HuH-7 (cell line): ENCODE data around the gene XRCC1.
"Not testable (repeated sequence)": the region's sequence is repeated elsewhere in the genome, so short reads cannot be mapped to it uniquely, and the experiment has no call there.

ENCODE experiments used
- DNase-seq: peaks from one replicate; pipeline ENCODE4 v3.0.0; 2011; ENCODE audit warnings: low spot score

Gene XRCC1

DNA sequence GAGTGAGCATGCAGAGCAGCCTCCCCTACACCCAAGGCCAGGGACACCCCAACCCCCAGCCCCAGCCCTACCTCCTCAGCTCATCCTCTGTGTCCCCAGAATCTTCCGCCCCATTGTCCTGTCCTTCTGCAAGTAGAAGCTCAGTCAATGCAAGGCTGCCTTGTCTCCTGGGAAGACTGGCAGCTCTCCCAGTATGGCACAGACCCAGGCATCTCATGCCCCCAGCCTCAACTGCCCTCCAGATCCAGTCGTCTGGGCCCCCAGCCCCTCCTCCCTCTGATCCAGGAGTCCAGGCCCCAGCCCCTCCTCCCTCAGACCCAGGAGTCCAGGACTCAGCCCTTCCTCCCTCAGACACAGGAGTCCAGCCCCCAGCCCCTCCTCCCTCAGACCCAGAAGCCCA, 29.3 kb downstream of the XRCC1 start:
- DNase-seq: no peak

DNA sequence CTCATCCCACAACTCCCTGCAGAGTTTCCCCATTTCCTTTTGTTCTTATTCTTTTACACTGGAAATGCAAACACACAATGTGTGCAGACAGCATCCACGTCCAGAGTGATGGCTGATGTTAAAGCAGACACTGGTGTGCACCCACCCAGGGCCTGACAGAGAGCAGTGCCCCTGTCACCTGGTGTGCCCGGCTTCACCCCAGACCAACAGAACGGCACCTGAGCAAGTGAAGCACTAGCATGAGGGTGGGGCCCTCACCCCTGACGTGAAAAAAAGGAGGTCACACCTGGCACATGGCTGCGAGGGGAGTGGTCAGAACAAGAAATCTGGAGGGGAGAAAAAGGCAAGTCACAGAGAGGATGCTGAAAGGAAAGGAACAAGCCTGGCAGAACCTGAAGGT, 30.1 kb downstream of the XRCC1 start:
- DNase-seq: no peak

DNA sequence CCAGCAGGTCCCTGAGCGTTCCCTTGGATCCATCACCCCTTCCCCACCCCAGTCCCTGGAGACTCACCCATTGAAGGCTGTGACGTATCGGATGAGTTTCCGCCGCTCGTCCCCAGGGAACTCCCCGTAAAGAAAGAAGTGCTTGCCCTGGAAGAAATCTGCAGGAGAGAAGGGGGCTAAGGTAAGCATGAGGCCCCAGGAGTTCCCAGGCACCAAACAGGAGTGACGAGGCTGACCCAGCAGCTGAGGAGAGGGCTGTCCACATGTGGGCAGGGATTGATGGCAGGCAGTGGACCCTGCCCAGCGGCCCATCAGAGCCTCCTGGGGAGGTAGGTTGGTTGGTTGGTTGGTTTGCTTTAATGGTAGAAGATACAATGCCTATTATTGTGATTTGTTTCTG, 31.2 kb downstream of the XRCC1 start:
- DNase-seq: no peak

DNA sequence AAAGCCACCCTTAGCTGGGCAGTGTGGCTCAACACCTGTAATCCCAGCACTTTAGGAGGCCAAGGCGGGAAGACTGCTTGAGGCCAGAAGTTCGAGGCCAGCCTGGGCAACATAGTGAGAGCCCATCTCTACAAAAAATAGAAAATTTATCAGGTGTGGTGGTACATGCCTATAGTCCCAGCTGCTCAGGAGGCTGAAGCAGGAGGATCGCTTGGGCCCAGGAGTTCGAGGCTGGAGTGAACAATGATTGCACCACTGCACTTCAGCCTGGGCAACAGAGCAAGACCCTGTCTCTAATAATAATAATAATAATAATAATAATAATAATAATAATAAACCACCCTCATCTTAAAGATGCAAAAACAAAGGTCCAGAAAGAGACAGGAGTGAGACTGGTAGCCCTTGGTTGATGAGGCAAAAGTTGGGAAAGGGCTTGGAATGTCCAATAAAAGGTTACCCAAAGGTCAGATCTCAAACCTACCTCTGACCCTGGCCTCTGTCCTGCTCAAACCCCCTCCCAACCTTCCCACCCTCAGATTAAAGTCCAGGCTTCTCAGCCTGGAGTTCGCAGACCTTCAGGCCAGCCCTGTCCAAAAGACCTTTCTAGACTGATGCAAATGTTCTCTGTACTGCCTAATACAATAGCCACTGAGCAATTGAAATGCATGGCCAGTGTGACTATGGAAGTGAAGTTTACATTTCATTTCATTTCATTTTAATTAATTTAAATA, 33.2 kb downstream of the XRCC1 start:
- DNase-seq: no peak

DNA sequence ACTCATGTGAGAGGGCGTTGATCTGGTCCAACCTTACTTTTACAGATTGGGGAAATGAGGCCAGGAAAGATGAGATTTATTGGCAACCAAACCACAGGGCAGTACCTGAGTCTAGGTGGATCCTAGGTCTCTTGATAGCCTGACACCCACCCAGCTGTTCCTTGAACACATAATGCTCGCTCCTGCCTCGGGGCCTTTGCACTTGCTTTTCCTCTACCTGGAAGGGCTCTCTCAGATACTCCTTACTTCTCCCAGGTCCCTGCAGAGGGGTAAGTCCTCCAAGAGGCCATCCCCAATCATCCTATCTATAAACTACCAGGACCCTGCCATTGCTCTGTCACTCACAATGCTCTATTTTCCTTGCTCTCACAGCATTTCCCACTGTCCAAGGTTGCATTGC, 34.9 kb downstream of the XRCC1 start:
- no peak for DNase-seq

DNA sequence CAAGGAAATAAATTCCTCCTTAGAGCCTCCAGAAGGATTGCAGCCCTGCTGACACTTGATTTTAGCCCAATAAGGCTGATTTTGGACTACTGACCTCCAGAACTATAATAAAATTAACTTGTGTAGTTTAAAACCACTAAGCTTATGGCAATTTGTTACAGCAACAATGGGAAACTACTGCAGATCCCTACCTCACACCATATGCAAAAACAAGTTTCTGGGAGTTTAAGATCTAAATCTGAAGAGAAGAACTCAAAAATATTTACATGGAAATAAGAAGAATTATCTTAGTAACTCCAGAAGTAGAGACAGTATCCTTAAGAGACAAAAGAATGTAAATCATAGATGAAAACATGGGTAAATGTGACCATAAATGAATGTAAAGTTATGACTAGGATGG, 36.4 kb downstream of the XRCC1 start:
- DNase-seq: no peak

DNA sequence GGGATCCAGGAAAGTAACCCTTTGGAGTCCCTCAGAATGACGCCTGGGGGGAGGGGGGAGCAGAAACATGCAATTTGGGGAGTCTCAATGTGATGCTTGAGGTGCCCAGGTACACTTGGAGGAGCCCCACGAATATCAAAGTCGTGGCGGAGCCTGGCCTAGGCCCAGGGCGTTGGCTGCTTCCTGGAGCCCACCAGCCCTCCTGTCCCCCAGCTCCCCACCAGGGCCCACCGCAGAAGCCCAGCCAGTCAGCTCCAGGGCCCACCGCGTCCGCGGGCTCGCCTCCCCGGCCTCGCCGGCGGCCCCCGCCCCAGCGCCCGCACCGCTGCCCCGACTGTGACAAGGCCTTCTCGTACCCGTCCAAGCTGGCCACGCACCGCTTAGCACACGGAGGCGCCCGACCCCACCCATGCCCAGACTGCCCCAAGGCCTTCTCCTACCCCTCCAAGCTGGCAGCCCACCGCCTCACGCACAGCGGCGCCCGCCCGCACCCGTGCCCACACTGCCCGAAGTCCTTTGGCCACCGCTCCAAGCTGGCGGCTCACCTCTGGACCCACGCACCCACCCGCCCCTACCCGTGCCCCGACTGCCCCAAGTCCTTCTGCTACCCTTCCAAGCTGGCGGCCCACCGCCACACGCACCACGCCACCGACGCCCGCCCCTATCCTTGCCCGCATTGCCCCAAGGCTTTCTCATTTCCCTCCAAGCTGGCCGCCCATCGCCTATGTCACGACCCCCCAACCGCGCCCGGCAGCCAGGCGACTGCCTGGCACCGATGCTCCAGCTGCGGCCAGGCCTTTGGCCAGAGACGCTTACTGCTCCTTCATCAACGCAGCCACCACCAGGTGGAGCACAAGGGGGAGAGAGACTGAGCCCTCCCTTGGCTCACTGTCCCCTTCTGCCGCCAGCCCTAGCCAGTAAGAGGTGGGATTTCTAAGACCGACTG, 40.2 kb downstream of the XRCC1 start:
- peak; percentile 70 for DNase-seq

DNA sequence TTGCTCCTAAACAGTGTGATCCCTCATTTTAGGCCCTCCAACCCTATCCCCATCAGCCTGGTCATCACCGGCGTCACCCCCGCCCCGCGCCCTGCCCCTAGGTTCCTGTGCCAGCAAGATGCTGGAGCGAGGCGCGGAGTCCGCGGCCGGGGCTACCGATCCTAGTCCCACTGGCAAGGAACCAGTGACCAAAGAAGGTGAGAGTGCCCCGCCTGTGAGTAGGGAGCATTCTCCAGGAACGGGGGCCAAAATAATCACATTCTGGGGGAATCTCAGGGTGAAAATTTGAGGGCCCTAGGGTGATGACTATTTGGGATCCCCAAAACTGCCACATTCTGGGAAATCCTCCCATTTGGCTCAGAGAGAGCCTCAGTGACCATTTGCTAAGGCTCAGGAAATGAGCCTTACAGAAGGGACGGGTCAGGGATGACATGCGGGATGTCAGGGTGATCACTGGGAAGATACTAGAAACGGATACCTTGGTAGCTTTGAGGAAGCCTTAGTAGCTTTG, 41.0 kb downstream of the XRCC1 start:
- no peak for DNase-seq

DNA sequence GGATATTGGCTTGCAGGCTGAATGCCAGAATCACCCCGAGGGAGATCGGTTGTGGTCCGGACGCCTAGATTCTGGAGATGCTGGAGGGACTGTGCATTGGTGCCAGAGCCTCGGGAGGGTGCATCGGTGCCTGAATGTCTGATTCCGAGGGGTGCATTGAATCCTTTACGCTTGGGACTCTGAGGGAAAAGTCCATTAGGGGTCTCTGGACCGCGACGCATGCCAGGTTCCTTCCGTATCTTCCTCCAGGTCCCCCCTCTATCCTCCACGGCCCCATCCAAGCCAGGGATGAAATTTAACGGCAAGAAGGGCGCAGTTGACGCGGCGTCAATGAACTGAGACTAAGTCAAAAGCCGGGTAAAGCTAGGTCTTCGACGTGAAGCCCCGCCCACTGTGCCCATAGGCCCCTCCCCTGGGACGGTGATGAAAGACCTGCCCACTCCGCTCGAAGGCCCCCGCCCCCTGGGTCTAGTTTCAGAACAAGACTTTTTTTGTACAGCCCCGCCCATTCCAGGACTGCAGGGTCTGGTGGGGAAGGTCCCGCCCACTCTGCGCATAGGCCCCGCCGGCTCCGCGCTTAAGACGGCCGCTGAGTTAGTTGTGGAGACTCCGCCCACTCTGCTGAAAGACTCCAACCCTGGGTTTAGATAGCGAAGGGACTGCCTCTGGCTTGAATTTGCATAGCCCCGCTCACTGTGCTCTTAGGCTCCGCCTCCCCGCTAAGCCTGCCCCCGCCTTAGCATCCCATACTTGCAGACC, 41.6 kb downstream of the XRCC1 start:
- peak; percentile 98 for DNase-seq

DNA sequence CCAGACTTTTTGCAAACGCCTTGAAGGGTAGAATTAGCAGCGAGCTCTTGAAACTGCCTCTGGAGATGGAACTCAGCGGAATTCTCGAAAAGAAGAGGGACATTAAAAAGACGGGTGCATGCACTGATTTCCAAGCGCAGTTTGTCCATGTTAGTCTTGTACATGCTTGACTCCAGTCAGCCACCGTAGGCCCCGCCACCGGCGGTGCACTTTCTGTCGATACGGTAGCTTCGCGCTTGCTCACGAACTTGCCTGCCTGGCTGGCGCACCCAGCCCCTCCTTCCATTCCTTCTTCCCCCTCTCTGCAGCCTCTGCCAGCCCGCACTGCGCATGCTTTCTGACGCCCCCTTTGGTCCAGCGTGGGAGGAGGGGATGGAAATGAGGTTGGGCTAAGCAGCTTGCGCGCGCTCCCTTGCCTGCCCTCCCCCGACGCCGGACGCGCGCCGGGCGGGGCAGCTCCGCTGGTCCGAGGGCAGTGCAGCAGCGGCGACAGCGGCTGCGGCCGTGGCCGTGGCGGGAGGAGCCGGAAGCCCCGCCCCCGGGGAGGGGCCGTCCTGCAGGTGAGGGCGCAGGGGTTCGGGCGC, 42.3 kb downstream of the XRCC1 start, which contains the start of gene ZNF575:
ZNF575 (plus strand) TSS at position 227 of the 584 bp plus-strand sequence. CDS start 1,235 bp downstream, outside the sequence.
- peak; percentile 98 for DNase-seq

DNA sequence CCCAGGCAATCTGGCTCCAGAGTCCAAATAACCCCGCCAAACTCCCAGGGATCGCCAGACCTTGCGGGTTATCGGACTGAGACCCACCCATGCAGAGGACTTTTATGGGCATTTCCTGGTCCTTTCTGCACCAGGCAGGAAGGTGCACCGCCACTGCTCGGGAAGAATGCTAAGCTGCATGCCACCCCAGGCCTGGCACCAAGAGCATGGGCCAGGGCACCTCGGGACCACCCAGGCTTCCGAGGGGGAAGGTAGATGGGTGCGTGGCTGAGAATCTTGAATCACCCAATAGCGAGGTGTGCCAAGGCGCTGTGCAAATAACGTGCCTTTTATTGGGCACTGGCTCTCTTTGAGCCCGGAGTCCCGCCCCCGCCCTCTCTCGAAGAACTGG, 42.8 kb downstream of the XRCC1 start:
- DNase-seq: no peak

DNA sequence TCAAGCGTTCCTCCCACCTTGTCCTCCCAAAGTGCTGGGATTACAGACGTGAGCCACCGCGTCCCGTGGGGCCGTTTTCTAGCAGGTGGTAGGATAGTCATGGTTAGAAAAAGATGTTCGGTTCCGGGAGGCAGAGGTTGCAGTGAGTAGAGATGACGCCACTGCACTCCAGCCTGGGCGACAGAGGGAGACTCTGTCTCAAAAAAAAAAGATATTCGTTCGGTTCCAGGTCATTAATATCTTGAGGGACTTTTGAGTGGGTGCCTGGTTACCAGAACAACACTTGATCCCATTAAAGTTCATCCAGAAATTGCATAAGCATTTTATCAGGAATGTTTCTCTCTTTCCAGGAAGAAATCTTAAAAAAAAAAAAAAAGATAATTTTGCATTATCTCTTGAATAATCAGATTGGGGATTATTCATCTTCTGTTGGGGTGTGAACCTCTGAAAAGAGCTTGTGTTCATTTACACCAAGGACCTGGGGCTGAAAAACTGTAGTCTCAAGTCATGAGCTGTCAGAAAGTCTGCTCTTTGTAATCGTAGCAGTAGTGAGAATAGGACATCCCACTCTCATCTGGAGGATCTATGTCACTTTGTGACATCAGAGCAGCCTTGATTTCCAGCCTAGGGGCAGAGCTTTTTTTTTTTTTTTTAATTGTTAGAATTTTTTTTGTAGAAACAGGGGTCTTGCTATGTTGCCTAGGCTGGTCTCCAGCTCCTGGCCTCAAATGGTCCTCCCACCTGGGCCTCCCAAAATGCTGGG, 47.3 kb downstream of the XRCC1 start:
- DNase-seq: no peak

DNA sequence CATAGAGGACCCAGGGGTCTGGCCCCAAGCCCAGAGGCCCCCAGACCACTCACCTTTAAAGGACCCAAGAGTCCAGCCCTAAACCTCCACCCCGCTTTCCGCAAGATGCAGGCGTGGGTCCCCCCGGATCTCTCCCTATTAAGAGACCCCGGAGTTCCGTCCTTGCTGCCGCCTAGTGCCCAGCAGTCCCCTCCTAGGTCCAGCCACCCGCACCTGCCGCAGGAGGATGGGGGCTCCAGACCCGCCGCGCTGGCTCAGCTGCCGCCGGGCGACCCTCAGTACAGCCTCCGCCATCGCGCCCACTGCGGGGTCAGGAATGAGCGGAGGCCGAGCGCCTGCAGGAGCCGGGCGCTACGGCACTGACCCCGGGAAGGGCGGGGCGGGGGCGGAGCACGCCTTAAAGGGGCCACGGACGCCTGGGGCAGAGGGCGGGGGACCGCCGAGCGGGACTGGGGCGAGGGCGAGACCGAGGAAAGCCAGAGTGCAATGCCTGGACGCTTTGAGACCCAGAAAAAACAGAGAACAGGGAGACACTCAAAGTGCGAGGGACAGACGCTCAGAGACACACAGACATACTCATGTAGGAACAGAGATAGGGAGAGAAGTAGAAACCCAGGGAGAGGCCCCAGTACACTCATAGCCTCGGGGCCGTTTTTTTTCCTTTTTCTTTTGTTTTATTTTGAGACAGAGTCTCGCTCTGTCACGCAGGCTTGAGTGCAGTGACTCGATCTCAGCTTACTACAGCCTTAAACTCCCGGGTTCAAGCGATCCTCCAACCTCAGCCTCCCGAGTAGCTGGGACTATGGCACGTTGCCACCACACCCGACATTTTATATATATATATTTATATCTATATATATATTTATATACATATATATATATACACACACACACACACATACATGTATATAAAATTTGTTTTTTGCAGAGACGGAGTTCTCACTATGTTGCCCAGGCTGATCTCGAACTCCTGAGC, 48.2 kb downstream of the XRCC1 start, which contains the start of gene ETHE1:
ETHE1 (minus strand) TSS at position 318 of the 976 bp plus-strand sequence; CDS start at position 294, 24 bp downstream.
- peak; percentile 85 for DNase-seq

DNA sequence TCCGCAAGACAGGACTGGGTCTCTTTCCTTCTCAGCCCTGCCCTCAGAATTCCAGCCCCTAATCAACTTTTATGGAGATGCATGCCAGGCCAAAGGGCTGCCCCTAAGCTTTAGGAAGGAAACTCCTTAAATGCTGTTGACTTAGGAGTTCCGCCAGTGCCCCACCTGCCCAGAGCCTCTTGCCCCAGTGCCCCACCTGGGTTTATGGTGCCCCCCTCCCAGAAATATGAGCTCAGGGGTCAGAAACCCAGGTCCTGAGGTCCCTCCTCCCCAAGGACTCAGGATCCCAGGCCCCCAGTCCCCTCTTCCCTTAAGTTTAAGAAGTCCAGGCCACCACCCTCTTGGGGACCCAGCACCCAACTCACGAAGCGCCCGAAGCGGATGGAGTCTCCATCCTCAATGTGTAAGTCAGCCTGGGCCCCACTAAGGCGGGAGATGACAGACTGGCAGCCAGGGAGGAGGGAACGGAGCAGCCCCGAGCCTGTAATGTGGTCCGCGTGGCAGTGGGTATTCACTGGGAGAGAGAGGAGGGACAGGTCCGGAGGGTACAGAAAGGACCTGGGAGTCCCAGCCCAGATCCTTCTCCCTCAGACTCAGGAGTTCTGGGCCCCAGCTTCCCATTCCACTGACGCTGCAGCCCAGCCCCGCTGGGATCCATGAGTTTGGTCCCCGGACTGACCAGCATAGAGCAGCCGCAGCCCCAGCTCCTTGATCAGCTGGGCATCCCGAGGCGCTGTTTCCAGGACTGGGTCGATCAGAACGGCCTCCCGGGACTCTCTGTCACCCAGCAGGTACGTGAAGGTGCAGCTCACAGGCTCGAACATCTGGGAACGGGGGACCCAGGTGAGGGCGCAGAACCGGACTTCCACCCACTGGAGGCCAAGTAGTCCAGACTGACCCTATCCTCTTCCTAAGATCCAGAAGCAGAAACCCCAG, 49.2 kb downstream of the XRCC1 start:
- DNase-seq: peak; percentile 37

DNA sequence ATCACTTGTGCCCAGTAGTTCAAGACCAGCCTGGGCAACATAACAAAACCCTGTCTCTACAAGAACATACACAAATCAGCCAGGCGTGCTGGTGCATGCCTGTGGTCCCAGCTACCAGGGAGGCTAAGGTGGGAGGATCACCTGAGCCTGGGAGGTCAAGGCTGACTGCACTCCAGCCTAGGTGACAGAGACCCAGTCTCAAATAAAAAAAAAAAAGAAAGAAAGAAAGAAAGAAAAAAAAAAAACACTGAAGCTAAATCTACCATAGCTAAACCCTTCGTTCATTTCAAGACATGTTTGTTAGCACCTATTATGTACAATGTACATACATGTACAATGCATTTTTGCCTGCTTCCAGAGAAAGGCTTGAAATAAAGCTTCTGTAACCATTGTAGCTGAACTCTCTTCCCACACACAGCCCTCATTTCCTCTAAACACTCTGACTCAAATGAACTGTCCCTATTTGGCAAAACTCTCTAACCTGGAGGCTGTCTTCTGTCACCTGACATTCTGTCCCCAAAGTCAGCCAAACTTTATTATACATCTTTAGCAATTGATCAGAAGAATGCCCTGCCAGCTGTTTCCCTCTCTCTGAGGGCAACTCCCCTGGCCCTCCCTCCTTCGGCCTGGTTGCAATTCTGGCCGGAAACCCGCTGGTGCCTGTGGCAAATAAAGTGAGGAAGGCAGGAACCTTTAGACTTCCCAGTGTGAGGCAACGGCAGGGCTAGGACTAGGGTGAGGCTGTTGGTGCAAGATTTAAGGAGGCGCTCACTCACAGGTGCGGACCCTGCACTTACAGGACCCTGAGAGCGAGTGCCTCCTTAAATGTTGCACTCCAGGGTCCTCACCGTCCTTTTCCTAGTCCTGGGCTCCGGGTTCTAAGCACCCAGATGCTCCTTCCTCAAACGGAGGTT, 50.1 kb downstream of the XRCC1 start:
- peak; percentile 80 for DNase-seq

DNA sequence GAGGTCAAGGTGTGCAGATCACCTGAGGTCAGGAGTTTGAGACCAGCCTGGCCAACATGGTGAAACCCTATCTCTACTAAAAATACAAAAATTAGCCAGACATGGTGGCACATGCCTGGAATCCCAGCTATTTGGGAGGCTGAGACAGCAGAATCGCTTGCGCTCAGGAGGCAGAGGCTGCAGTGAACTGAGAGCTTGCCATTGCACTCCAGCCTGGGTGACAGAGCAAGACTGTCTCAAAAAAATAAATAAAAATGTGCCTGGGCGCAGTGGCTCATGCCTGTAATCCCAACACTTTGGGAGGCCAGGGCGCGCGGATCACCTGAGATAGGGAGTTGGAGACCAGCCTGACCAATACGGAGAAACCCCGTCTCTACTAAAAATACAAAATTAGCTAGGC, 51.6 kb downstream of the XRCC1 start:
- not testable (repeated sequence) for DNase-seq

DNA sequence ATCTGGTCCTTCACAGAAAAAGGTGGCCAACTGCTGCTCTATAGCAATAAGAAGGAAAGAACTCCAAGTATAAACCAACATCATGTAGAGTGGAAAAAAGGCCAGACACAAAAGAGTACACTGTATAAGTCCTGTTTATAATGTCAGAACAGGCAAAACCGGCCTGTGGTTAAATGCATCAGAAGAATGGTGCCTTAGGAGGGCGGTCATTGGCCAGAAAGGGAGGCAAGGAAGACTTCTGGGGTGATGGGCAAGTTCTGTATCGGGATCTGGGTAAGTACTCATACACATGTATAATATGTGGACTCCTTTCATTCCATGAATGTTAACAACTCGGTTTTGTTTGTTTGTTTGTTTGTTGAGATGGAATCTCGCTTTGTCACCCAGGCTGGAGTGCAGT, 52.4 kb downstream of the XRCC1 start:
- DNase-seq: no peak
